Panc1 (cell line): ENCODE data around the gene GOLGA2. TPM values are rescaled to one million over a fixed set of nuclear protein-coding genes. Genes with fewer than 3 reads are reported as not detected.

Source experiments
- ATAC-seq: fragments of 200-7000 bp; cut with Tn5 transposase; 2 replicates; pipeline ENCODE4 v1.9.1; 2020; ENCODE audit warnings: mild to moderate bottlenecking, moderate library complexity
- BruUV-seq: library from RNA; stranded (reverse); fragments of 400-500 nt; replicated peaks from 2 replicates; lab custom pipeline; 2021; lab: Mats Ljungman, UMichigan
- CTCF ChIA-PET: fragments of 300-600 bp; sonication (Branson Sonifier 250); formaldehyde crosslinking; loops from one replicate; lab custom pipeline; 2022; ENCODE audit warnings: antibody characterized with exemption; lab: Charles Lee
- POLR2A ChIA-PET: fragments of 300-600 bp; sonication (Branson Sonifier 250); formaldehyde crosslinking; loops from one replicate; lab custom pipeline; 2022; ENCODE audit warnings: antibody characterized with exemption; lab: Charles Lee
- DNase-seq: peaks from one replicate; pipeline ENCODE4 v3.0.0-alpha.2; 2010; ENCODE audit warnings: low read depth, low spot score
- H3K27ac ChIP-seq: 2 replicates; pipeline ENCODE4 v1.5.1; 2011; ENCODE audit warnings: mild to moderate bottlenecking, low read length, inconsistent platforms
- H3K27me3 ChIP-seq: fragments of 200-500 bp; sonication (Bioruptor generic); 2 replicates; pipeline ENCODE4 v1.6.0; 2014; ENCODE audit warnings: low read length, inconsistent platforms; ENCODE audit not compliant: control insufficient read depth, insufficient read depth
- H3K36me3 ChIP-seq: fragments of 200-500 bp; sonication (Bioruptor generic); 2 replicates; pipeline ENCODE4 v1.5.1; 2014; ENCODE audit warnings: inconsistent platforms, mild to moderate bottlenecking, low read length, moderate library complexity; ENCODE audit not compliant: control insufficient read depth, insufficient read depth
- H3K4me1 ChIP-seq: 2 replicates; pipeline ENCODE4 v1.5.1; 2011; ENCODE audit warnings: inconsistent platforms, mild to moderate bottlenecking, low read length, moderate library complexity; ENCODE audit not compliant: control insufficient read depth, insufficient read depth
- H3K4me3 ChIP-seq, 2 experiments: 2 replicates each; pipeline ENCODE4 v1.5.1; 2011 to 2012; ENCODE audit warnings: low read depth in 2 of 2, low read length in 2 of 2, mild to moderate bottlenecking in 2 of 2, inconsistent platforms in 1 of 2, moderate library complexity in 1 of 2
- H3K9me3 ChIP-seq: fragments of 200-500 bp; sonication (Bioruptor generic); 2 replicates; pipeline ENCODE4 v1.5.1; 2014; ENCODE audit warnings: low read depth, mild to moderate bottlenecking, inconsistent platforms, low read length, moderate library complexity; ENCODE audit not compliant: control insufficient read depth, insufficient read depth
- POLR2AphosphoS5 ChIP-seq: IDR thresholded peaks from 2 replicates; pipeline ENCODE4 v1.6.1; 2012; ENCODE audit warnings: mild to moderate bottlenecking, low read depth, low read length, moderate library complexity
- SIN3A ChIP-seq: IDR thresholded peaks from 2 replicates; pipeline ENCODE4 v1.6.1; 2012; ENCODE audit warnings: low read depth, mild to moderate bottlenecking, low read length, moderate library complexity, borderline replicate concordance; ENCODE audit not compliant: insufficient read depth
- TCF7L2 ChIP-seq: IDR thresholded peaks from 2 replicates; pipeline ENCODE4 v1.6.1; 2011; ENCODE audit warnings: mild to moderate bottlenecking, low read depth, low read length, inconsistent platforms
- in situ Hi-C: cut with HindIII; loops from 2 replicates; pipeline ENCODE4 v1.10.0; 2016; ENCODE audit warnings: low sequenced_read_pairs, low pct_unique_long_range_greater_than_20kb
- intact Hi-C: fragments of 100-400 bp; cut with micrococcal nuclease; formaldehyde crosslinking; loops from one replicate; pipeline ENCODE4 v1.10.0; 2022; ENCODE audit not compliant: unreplicated experiment
- total RNA-seq: library from RNA; stranded (reverse); gene quantifications from one replicate; pipeline ENCODE4 v1.2.1, GENCODE V29; 2021; ENCODE audit not compliant: unreplicated experiment
- TF ChIP-seq, protein P1 (sequence below), 2 experiments: IDR thresholded peaks; 2 replicates each; pipeline ENCODE4 v1.6.1; 2011 to 2012; ENCODE audit warnings: low read depth in 2 of 2, control low read depth in 1 of 2, low read length in 1 of 2, mild to moderate bottlenecking in 1 of 2, moderate library complexity in 1 of 2; ENCODE audit not compliant: insufficient read depth in 1 of 2
- TF ChIP-seq, protein P2 (sequence below): fragments of 450-650 bp; IDR thresholded peaks from 2 replicates; pipeline ENCODE4 v1.5.1; 2017; ENCODE audit warnings: mild to moderate bottlenecking

GOLGA2 gene
- total RNA-seq, 1 experiment from 2014 or later: 69.6 TPM

DNA sequence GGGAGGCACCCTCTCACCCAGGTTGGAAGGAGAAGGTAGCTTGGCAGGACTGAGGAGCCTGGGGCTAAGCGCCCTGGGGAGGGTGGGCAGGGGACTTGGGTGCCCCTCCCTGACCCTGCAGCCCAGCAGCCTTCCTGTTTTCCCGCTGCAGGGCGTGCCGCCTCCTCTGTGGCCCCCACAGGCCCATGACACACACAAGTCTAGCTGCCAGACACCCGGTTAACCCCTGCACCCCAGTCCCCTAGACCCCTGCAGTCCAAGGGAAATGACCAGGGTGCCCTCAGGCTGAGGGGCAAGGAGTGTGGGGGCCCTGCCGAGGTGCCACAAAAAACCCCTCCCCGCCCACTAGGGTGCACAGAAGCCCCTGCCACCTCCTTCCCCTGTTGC lies 33.0 kb downstream of the GOLGA2 start:
- H3K9me3 ChIP-seq: no peaks in the 10 kb centered on the region
- no peak for DNase-seq
- intact Hi-C loops (no loop called here), in situ Hi-C loops (no loop called here)
- no peaks in the 10 kb centered on the region for H3K36me3 ChIP-seq
- ATAC-seq: no peak
- no TSS peak for BruUV-seq
- TF ChIP-seq, protein P1, sequence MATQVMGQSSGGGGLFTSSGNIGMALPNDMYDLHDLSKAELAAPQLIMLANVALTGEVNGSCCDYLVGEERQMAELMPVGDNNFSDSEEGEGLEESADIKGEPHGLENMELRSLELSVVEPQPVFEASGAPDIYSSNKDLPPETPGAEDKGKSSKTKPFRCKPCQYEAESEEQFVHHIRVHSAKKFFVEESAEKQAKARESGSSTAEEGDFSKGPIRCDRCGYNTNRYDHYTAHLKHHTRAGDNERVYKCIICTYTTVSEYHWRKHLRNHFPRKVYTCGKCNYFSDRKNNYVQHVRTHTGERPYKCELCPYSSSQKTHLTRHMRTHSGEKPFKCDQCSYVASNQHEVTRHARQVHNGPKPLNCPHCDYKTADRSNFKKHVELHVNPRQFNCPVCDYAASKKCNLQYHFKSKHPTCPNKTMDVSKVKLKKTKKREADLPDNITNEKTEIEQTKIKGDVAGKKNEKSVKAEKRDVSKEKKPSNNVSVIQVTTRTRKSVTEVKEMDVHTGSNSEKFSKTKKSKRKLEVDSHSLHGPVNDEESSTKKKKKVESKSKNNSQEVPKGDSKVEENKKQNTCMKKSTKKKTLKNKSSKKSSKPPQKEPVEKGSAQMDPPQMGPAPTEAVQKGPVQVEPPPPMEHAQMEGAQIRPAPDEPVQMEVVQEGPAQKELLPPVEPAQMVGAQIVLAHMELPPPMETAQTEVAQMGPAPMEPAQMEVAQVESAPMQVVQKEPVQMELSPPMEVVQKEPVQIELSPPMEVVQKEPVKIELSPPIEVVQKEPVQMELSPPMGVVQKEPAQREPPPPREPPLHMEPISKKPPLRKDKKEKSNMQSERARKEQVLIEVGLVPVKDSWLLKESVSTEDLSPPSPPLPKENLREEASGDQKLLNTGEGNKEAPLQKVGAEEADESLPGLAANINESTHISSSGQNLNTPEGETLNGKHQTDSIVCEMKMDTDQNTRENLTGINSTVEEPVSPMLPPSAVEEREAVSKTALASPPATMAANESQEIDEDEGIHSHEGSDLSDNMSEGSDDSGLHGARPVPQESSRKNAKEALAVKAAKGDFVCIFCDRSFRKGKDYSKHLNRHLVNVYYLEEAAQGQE (IDR thresholded peaks at IDR 0.05; ENCODE audit: insufficient read depth in 1 of 2, low read depth in 2 of 2, low read length in 1 of 2): no peak
- TF ChIP-seq SIN3A (no peak), TCF7L2 (no peak), POLR2AphosphoS5 (no peak)
- TF ChIP-seq, protein P2, sequence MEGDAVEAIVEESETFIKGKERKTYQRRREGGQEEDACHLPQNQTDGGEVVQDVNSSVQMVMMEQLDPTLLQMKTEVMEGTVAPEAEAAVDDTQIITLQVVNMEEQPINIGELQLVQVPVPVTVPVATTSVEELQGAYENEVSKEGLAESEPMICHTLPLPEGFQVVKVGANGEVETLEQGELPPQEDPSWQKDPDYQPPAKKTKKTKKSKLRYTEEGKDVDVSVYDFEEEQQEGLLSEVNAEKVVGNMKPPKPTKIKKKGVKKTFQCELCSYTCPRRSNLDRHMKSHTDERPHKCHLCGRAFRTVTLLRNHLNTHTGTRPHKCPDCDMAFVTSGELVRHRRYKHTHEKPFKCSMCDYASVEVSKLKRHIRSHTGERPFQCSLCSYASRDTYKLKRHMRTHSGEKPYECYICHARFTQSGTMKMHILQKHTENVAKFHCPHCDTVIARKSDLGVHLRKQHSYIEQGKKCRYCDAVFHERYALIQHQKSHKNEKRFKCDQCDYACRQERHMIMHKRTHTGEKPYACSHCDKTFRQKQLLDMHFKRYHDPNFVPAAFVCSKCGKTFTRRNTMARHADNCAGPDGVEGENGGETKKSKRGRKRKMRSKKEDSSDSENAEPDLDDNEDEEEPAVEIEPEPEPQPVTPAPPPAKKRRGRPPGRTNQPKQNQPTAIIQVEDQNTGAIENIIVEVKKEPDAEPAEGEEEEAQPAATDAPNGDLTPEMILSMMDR: no peak
- H3K27me3 ChIP-seq: no peaks in the 10 kb centered on the region
- no peak overlapping the region for H3K27ac ChIP-seq
- ChIA-PET POLR2A (no interaction called here), CTCF (no interaction called here)
- no peaks in the 10 kb centered on the region for H3K4me1 ChIP-seq
- H3K4me3 ChIP-seq: no peak overlapping the region

DNA sequence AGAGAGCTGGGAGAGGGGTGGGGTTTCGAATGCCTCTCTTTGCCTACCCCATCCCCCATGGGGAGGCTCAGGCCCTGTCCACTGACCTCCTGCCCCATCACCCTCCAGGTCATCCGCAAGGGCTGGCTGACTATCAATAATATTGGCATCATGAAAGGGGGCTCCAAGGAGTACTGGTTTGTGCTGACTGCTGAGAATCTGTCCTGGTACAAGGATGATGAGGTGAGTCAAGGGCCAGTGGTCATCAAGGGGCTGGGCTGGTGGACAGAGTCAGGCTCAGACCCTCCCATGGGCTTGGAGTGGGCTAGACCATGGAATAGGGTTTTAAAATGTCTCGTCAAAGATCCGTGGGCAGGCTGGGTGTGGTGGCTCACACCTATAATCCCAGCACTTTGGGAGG lies 33.7 kb downstream of the GOLGA2 start:
- in situ Hi-C loops: no loop called here
- H3K27ac ChIP-seq: no peak overlapping the region
- DNase-seq (no peak), ATAC-seq (no peak)
- TF ChIP-seq POLR2AphosphoS5 (no peak), TCF7L2 (no peak), SIN3A (no peak)
- TF ChIP-seq, protein P1 (IDR thresholded peaks at IDR 0.05; ENCODE audit: insufficient read depth in 1 of 2, low read depth in 2 of 2, low read length in 1 of 2): no peak
- TF ChIP-seq, protein P2: no peak
- no TSS peak for BruUV-seq
- no peaks in the 10 kb centered on the region for H3K27me3 ChIP-seq
- ChIA-PET POLR2A (no interaction called here), CTCF (no interaction called here)
- no peaks in the 10 kb centered on the region for H3K9me3 ChIP-seq
- H3K4me3 ChIP-seq: no peak overlapping the region
- H3K4me1 ChIP-seq: no peaks in the 10 kb centered on the region
- no peaks in the 10 kb centered on the region for H3K36me3 ChIP-seq
- intact Hi-C loops: no loop called here
